ENCODE data around the gene GALNT8.

Gene GALNT8

DNA sequence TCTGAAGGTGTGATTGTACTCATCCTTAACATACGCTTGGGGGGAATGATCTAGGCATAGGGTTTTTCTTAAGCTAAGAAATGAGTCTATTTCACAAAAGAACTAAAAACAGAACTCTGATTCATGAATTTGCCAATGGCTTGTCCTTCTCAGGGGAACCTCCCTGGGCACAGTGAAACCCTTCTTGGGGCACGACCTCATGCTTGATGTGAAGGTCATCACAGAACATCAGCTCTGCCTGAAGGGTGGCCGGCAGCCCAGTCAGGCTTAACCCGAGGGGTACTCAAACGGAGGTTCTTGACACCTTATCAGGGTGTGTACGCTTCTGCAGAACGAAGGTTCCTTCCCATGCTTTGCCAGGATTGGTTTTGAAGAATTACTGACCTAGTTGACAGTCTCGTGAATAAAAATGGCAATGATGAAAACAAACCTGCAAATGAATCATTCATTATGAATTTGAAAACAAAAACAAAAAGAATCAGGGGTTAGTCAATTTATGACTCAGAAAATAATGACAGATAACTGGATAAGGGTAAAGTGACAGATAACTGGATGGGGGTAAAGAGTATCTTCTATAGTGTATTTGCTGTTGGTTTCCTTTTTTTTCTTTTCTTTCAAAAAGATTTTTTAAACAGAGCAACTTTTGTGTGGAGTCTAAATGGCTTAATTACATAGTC lies 86.4 kb downstream of the GALNT8 start:
- H3K9me3 ChIP-seq (ENCODE audit: insufficient read depth, low read length) = no peaks in the 10 kb centered on the region
- H3K9ac ChIP-seq (ENCODE audit: low read length) = no peak overlapping the region
- H4K20me1 ChIP-seq (ENCODE audit: insufficient read depth, low read length) = no peaks in the 10 kb centered on the region
- no peak overlapping the region for H2AFZ ChIP-seq (ENCODE audit: low read depth, low read length)
- no peak overlapping the region for H3K4me2 ChIP-seq (ENCODE audit: low read length)
- no peaks in the 10 kb centered on the region for H3K79me2 ChIP-seq (ENCODE audit: low read length)
- H3K27me3 ChIP-seq (ENCODE audit: low read depth, low read length) = peaks cover 4% of the 10 kb centered on the region; the same call in 1 of the 2 replicates
- no peak overlapping the region for H3K27ac ChIP-seq (ENCODE audit: low read length)
- no peaks in the 10 kb centered on the region for H3K36me3 ChIP-seq (replicated peaks; ENCODE audit: low read depth, low read length)
- TF ChIP-seq, protein P1, sequence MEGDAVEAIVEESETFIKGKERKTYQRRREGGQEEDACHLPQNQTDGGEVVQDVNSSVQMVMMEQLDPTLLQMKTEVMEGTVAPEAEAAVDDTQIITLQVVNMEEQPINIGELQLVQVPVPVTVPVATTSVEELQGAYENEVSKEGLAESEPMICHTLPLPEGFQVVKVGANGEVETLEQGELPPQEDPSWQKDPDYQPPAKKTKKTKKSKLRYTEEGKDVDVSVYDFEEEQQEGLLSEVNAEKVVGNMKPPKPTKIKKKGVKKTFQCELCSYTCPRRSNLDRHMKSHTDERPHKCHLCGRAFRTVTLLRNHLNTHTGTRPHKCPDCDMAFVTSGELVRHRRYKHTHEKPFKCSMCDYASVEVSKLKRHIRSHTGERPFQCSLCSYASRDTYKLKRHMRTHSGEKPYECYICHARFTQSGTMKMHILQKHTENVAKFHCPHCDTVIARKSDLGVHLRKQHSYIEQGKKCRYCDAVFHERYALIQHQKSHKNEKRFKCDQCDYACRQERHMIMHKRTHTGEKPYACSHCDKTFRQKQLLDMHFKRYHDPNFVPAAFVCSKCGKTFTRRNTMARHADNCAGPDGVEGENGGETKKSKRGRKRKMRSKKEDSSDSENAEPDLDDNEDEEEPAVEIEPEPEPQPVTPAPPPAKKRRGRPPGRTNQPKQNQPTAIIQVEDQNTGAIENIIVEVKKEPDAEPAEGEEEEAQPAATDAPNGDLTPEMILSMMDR (IDR thresholded peaks at IDR 0.05; ENCODE audit: low read depth, low read length) = no peak
- no peak for TF ChIP-seq EZH2phosphoT487 (IDR thresholded peaks at IDR 0.05; ENCODE audit: low read depth)
- no peaks in the 10 kb centered on the region; the same call in 1 of the 2 replicates for H3K4me1 ChIP-seq (ENCODE audit: low read length)
- no peak overlapping the region for H3K4me3 ChIP-seq (ENCODE audit: low read length)

DNA sequence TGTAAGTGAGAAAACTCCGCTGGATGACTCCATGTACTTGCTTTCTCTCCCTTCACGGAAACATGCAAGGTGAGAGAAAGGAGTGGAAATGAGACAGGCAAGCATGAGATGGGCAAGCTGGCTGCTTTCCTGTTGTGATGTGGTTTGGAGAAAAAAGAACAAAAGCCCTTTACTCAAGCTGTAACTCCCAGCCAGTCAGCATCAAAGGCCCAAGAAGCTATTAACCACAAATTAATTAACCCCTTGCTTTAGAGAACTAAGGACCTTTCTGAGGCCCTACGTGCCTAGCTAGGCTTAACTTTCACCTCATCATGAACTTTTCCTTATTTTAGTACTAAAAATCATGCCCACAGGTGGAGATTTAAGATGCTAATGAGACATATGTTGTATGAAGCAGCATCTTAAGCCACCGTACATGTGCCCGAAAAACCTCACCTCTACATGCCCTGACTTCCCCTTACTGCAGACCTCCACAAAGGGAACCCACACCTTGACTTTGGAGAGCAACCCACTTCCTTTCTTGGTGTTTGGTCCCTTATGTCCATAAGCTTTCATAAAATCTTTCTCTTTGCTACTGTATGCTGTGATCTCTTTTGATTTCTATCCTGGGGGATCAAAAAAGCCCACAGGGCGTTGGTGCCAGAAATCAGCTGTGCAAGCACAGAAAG lies 87.0 kb downstream of the GALNT8 start:
- H3K9me3 ChIP-seq (ENCODE audit: insufficient read depth, low read length) = no peaks in the 10 kb centered on the region
- H3K4me2 ChIP-seq (ENCODE audit: low read length) = no peak overlapping the region
- H3K27me3 ChIP-seq (ENCODE audit: low read depth, low read length) = no peaks in the 10 kb centered on the region
- no peak overlapping the region for H2AFZ ChIP-seq (ENCODE audit: low read depth, low read length)
- H3K9ac ChIP-seq (ENCODE audit: low read length) = no peak overlapping the region
- H3K79me2 ChIP-seq (ENCODE audit: low read length) = no peaks in the 10 kb centered on the region
- no peaks in the 10 kb centered on the region; the same call in 1 of the 2 replicates for H3K4me1 ChIP-seq (ENCODE audit: low read length)
- H3K27ac ChIP-seq (ENCODE audit: low read length) = no peak overlapping the region
- H3K4me3 ChIP-seq (ENCODE audit: low read length) = no peak overlapping the region
- H4K20me1 ChIP-seq (ENCODE audit: insufficient read depth, low read length) = no peaks in the 10 kb centered on the region
- TF ChIP-seq, protein P1 (IDR thresholded peaks at IDR 0.05; ENCODE audit: low read depth, low read length) = no peak
- no peak for TF ChIP-seq EZH2phosphoT487 (IDR thresholded peaks at IDR 0.05; ENCODE audit: low read depth)
- H3K36me3 ChIP-seq (replicated peaks; ENCODE audit: low read depth, low read length) = no peaks in the 10 kb centered on the region

DNA sequence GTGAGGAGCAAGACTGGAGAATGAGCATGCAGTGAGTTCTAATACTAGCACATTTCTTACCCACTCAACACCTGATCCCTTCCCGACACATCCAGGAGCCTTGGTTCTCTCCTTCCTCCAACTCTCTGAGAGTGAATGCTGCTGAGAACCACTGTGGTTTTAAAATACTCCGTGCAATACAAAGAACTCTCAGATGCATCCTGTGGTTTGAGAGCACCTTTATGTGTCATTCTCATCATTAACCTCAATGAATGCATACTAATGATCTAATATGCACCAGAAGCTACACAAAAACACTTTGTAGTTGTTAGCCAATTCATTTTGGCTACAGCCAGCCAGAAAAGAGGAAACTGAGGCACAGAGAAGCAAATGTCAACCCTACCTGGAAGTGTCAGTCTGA lies 87.6 kb downstream of the GALNT8 start:
- Histone ChIP-seq H3K4me1 (ENCODE audit: low read length) (no peaks in the 10 kb centered on the region; the same call in 1 of the 2 replicates), H2AFZ (ENCODE audit: low read depth, low read length) (no peak overlapping the region), H3K9me3 (ENCODE audit: insufficient read depth, low read length) (no peaks in the 10 kb centered on the region), H4K20me1 (ENCODE audit: insufficient read depth, low read length) (no peaks in the 10 kb centered on the region), H3K79me2 (ENCODE audit: low read length) (no peaks in the 10 kb centered on the region), H3K27ac (ENCODE audit: low read length) (no peak overlapping the region), H3K4me2 (ENCODE audit: low read length) (no peak overlapping the region), H3K4me3 (ENCODE audit: low read length) (no peak overlapping the region), H3K36me3 (replicated peaks; ENCODE audit: low read depth, low read length) (no peaks in the 10 kb centered on the region), H3K27me3 (ENCODE audit: low read depth, low read length) (no peaks in the 10 kb centered on the region), H3K9ac (ENCODE audit: low read length) (no peak overlapping the region)
- no peak for TF ChIP-seq EZH2phosphoT487 (IDR thresholded peaks at IDR 0.05; ENCODE audit: low read depth)
- TF ChIP-seq, protein P1 (IDR thresholded peaks at IDR 0.05; ENCODE audit: low read depth, low read length) = no peak

DNA sequence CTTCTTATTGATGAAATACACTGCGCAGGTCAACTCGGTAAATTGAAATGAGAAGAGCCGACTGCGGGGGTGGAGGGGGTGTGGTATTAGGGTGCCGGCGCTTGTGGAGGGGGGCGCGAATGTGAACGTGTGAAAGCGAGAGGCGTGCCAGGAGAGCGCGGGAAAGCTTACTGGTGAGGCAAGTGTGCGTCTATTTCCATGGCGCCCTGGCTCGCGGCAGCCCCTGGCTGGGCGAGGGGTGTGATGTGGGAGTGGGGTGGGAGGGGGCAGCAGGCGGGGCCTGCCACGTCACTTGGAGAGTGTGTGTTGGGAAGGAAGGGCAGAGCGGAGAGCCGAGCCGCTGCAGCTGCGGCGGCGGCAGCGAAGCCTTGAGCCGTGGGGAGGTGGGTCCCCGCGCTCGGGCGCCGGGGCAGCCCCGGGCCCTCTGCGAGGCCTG lies 88.8 kb downstream of the GALNT8 start:
- Histone ChIP-seq H3K9ac (ENCODE audit: low read length) (no peak overlapping the region), H3K79me2 (ENCODE audit: low read length) (no peaks in the 10 kb centered on the region), H3K27ac (ENCODE audit: low read length) (no peak overlapping the region), H4K20me1 (ENCODE audit: insufficient read depth, low read length) (no peaks in the 10 kb centered on the region), H3K4me1 (ENCODE audit: low read length) (no peaks in the 10 kb centered on the region), H3K4me3 (ENCODE audit: low read length) (no peak overlapping the region), H3K27me3 (ENCODE audit: low read depth, low read length) (no peaks in the 10 kb centered on the region), H3K36me3 (replicated peaks; ENCODE audit: low read depth, low read length) (no peaks in the 10 kb centered on the region), H2AFZ (ENCODE audit: low read depth, low read length) (no peak overlapping the region), H3K4me2 (ENCODE audit: low read length) (no peak overlapping the region), H3K9me3 (ENCODE audit: insufficient read depth, low read length) (no peaks in the 10 kb centered on the region)
- TF ChIP-seq, protein P1 (IDR thresholded peaks at IDR 0.05; ENCODE audit: low read depth, low read length) = no peak
- no peak for TF ChIP-seq EZH2phosphoT487 (IDR thresholded peaks at IDR 0.05; ENCODE audit: low read depth)

Measured in OCI-LY3 (cell line).